MCF 10A (cell line): Measurements from ENCODE around the gene ZBTB22. TPM values are rescaled to one million over a fixed set of nuclear protein-coding genes. Genes with fewer than 3 reads are reported as not detected.

Experiments used
- BruUV-seq: library from RNA; stranded (reverse); fragments of 400-500 nt; replicated peaks from 2 replicates; lab custom pipeline; 2021; lab: Mats Ljungman, UMichigan
- CTCF ChIA-PET: fragments of 300-600 bp; sonication (Branson Sonifier 250); formaldehyde crosslinking; extraction: SDS; loops from one replicate; lab custom pipeline; 2021; ENCODE audit warnings: antibody characterized with exemption, inconsistent platforms; lab: Yijun Ruan, JAX
- POLR2A ChIA-PET: fragments of 300-600, 350-650 bp; sonication (Branson Sonifier 250); formaldehyde crosslinking; extraction: SDS; loops from one replicate; lab custom pipeline; 2020; ENCODE audit warnings: antibody characterized with exemption, inconsistent platforms; lab: Yijun Ruan, JAX
- DNase-seq: peaks from one replicate; pipeline ENCODE4 v3.0.0-alpha.2; 2018; ENCODE audit not compliant: unreplicated experiment
- H3K27ac Mint-ChIP-seq: one replicate; pipeline ENCODE4 v1.8.0; 2022; ENCODE audit warnings: mild to moderate bottlenecking, low read depth, mixed read lengths; ENCODE audit not compliant: unreplicated experiment
- H3K27me3 Mint-ChIP-seq: one replicate; pipeline ENCODE4 v1.8.0; 2022; ENCODE audit warnings: mixed read lengths; ENCODE audit not compliant: insufficient read depth, unreplicated experiment
- H3K36me3 Mint-ChIP-seq: one replicate; pipeline ENCODE4 v1.8.0; 2022; ENCODE audit warnings: mild to moderate bottlenecking, moderate library complexity, mixed read lengths; ENCODE audit not compliant: insufficient read depth, unreplicated experiment
- H3K4me1 Mint-ChIP-seq: one replicate; pipeline ENCODE4 v1.8.0; 2022; ENCODE audit warnings: mixed read lengths; ENCODE audit not compliant: insufficient read depth, unreplicated experiment
- H3K4me3 Mint-ChIP-seq: one replicate; pipeline ENCODE4 v1.8.0; 2022; ENCODE audit warnings: mild to moderate bottlenecking, moderate library complexity, mixed read lengths; ENCODE audit not compliant: unreplicated experiment
- H3K9me3 Mint-ChIP-seq: one replicate; pipeline ENCODE4 v1.8.0; 2022; ENCODE audit warnings: mixed read lengths; ENCODE audit not compliant: unreplicated experiment
- CTCF ChIP-seq: fragments of 200-600 bp; IDR thresholded peaks from one replicate; pipeline ENCODE4 v1.8.0; 2022; ENCODE audit warnings: antibody characterized with exemption, mild to moderate bottlenecking; ENCODE audit not compliant: unreplicated experiment
- intact Hi-C: fragments of 100-400 bp; cut with micrococcal nuclease; formaldehyde crosslinking; loops from 2 replicates; pipeline ENCODE4 v1.14.1; 2022
- total RNA-seq: library from RNA; stranded (reverse); gene quantifications from 2 replicates; pipeline ENCODE4 v1.2.3, GENCODE V29; 2022

ZBTB22 gene
- total RNA-seq, 1 experiment from 2014 or later, result 12.3 TPM

DNA sequence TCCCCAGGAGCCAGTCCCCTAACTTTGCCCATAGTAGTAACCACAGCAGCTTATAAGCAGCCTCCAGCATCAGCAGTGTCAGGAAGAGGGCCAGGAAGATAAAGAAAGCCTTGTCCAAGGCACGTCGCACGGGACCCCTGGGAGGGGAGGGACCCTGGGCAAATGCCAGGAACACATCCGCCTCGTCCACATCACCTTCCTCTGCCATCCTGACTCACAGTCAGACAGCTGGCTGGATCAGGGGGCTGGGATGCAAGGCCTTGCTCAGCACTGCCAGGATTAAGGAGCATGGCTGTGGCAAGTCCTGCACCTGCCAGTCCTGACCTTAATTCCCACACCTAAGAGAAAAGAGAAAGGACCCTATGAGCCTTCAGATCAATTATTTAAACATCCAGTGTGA, 11.5 kb upstream of the ZBTB22 start:
- H3K27ac Mint-ChIP-seq, result no peak overlapping the region
- no peaks in the 10 kb centered on the region for H3K27me3 Mint-ChIP-seq
- no peak overlapping the region for H3K4me3 Mint-ChIP-seq
- no peaks in the 10 kb centered on the region for H3K9me3 Mint-ChIP-seq
- TF ChIP-seq CTCF, result no peak
- peaks cover 4% of the 10 kb centered on the region for H3K4me1 Mint-ChIP-seq
- no TSS peak for BruUV-seq
- ChIA-PET POLR2A (interaction anchor here (0.7 kb wide), 1 partner anchor 30 kb away, joined by 3 read pairs; no protein-coding TSS in a partner anchor), CTCF (interaction anchor here (0.8 kb wide), 1 partner anchor 16 kb away, joined by 4 read pairs; no protein-coding TSS in a partner anchor)
- no peaks in the 10 kb centered on the region for H3K36me3 Mint-ChIP-seq
- no peak for DNase-seq
- intact Hi-C loops, result no loop called here

DNA sequence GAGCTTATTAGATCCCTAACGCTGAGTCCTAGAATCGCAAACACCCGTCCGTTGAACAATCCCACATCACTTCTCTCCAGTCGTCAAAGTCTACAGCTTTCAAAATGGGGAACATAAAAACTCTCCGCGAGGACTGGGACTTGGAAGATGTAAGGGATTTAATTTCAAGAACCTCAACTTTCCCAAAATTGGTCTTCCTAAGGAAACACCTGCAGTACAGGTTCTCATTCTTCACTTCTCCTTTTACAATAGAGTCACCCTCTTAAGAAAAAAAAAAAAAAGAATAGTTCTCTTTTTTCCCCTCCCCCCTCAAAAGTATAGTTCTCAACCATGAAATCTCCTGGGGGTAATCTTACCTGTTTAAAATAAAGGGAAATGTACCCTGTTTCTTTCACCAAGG, 6.6 kb upstream of the ZBTB22 start:
- BruUV-seq, result no TSS peak
- Mint-ChIP-seq H3K36me3 (peaks cover 28% of the 10 kb centered on the region), H3K27ac (no peak overlapping the region), H3K4me3 (peak overlapping the region; percentile 81), H3K9me3 (no peaks in the 10 kb centered on the region), H3K4me1 (peaks cover 46% of the 10 kb centered on the region), H3K27me3 (no peaks in the 10 kb centered on the region)
- CTCF ChIA-PET, result interaction anchor here (0.6 to 1.5 kb wide), 5 partner anchors 19 to 1554 kb away, joined by 3 to 5 read pairs (median 3); no protein-coding TSS in a partner anchor
- POLR2A ChIA-PET, result interaction anchor here (0.5 to 1.0 kb wide), 2 partner anchors 21 to 1196 kb away, joined by 3 read pairs; partner anchors contain the start of gene ATF6B
- intact Hi-C loops, result no loop called here
- TF ChIP-seq CTCF, result no peak
- DNase-seq, result no peak

- POLR2A ChIA-PET, result interaction anchor here (0.6 to 1.0 kb wide), 4 partner anchors 15 to 1115 kb away, joined by 3 read pairs; no protein-coding TSS in a partner anchor
- H3K27ac Mint-ChIP-seq, result peak overlapping the region; percentile 94
- peaks cover 34% of the 10 kb centered on the region for H3K36me3 Mint-ChIP-seq
- H3K4me1 Mint-ChIP-seq, result peaks cover 47% of the 10 kb centered on the region
- BruUV-seq, result no TSS peak
- no peak for DNase-seq
- no peak for TF ChIP-seq CTCF
- CTCF ChIA-PET, result interaction anchor here (0.6 to 1.5 kb wide), 3 partner anchors 20 to 1554 kb away, joined by 3 to 6 read pairs (median 5); no protein-coding TSS in a partner anchor
- H3K27me3 Mint-ChIP-seq, result no peaks in the 10 kb centered on the region
- H3K9me3 Mint-ChIP-seq, result no peaks in the 10 kb centered on the region
- peak overlapping the region; percentile 81 for H3K4me3 Mint-ChIP-seq
- intact Hi-C loops, result no loop called here
These were observed 6.0 kb upstream of the ZBTB22 start for GRCh38 chr6:33323623-33323948.

DNA sequence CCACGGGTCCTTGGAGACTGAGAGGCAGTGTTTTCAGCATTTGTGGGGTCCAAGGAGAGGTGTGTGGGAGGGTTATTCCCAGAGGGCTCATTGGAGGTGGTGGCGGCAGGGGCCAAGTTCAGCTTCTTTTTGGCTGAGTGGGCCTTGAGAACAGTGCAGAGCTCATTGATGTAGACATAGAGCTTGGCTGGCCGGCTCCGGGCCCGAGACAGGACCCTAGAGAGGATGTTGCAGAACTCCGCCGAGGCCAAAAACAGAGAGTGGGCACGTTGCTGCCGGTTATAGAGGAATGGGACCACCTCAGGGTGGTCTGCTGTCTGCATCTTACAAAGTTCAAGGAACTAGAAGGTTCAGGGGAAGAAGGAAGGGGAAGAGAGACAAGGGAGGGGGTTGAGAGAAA, 3.7 kb upstream of the ZBTB22 start:
- Mint-ChIP-seq H3K27ac (peak overlapping the region; percentile 80), H3K36me3 (peaks cover 51% of the 10 kb centered on the region), H3K9me3 (no peaks in the 10 kb centered on the region), H3K27me3 (no peaks in the 10 kb centered on the region), H3K4me3 (peak overlapping the region; percentile 81), H3K4me1 (peaks cover 58% of the 10 kb centered on the region)
- POLR2A ChIA-PET, result interaction anchor here (1.4 to 1.8 kb wide), 3 partner anchors 24 to 72 kb away, joined by 4 to 6 read pairs (median 6); partner anchors contain the start of gene B3GALT4
- no peak for TF ChIP-seq CTCF
- intact Hi-C loops, result no loop called here
- no peak for DNase-seq
- CTCF ChIA-PET, result interaction anchor here (0.5 to 1.0 kb wide), 3 partner anchors 16 to 90 kb away, joined by 3 read pairs; no protein-coding TSS in a partner anchor
- no TSS peak for BruUV-seq
